Body of pancreas (tissue), 4 donors: Measurements from ENCODE around the gene MRPL11.

ENCODE experiments used
- POLR2A ChIP-seq, 3 donors: fragments of 450-650 bp; IDR thresholded peaks; one replicate each; pipeline ENCODE4 v1.6.1; 2016; ENCODE audit warnings: antibody characterized with exemption in 3 of 3, mild to moderate bottlenecking in 2 of 3
- TF ChIP-seq, protein P1 (sequence below), 7 experiments: fragments of 450-650 bp in 4 of 7; fragments of 200-600 bp in 3 of 7; sonication (generic) in 3 of 7; IDR thresholded peaks; one replicate each; pipeline ENCODE4 v1.5.1; 2016 to 2019; ENCODE audit warnings: antibody characterized with exemption in 7 of 7

DNA sequence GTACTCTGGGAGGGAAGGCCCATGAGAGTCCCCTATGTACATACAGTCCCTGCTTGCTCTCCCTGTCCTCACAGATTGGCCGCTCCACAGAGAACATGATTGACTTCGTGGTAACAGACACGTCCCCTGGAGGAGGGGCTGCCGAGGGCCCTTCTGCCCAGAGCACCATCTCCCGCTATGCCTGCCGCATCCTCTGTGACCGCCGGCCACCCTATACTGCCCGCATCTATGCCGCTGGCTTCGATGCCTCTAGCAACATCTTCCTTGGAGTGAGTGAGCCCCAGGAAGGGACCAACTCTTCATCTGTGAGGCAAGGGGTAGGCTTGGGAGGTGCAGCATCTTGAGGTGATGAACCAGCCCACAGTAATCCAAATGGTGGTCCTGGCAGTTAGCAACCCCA is 34.5 kb upstream of the MRPL11 start:
- TF ChIP-seq, protein P1, sequence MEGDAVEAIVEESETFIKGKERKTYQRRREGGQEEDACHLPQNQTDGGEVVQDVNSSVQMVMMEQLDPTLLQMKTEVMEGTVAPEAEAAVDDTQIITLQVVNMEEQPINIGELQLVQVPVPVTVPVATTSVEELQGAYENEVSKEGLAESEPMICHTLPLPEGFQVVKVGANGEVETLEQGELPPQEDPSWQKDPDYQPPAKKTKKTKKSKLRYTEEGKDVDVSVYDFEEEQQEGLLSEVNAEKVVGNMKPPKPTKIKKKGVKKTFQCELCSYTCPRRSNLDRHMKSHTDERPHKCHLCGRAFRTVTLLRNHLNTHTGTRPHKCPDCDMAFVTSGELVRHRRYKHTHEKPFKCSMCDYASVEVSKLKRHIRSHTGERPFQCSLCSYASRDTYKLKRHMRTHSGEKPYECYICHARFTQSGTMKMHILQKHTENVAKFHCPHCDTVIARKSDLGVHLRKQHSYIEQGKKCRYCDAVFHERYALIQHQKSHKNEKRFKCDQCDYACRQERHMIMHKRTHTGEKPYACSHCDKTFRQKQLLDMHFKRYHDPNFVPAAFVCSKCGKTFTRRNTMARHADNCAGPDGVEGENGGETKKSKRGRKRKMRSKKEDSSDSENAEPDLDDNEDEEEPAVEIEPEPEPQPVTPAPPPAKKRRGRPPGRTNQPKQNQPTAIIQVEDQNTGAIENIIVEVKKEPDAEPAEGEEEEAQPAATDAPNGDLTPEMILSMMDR (IDR thresholded peaks at IDR 0.05) = no peak
- TF ChIP-seq POLR2A (IDR thresholded peaks at IDR 0.05) = no peak
